ENCODE data around the gene GID4.

Gene GID4

GRCh38 chr17:18087610-18088491, 48.6 kb downstream of the GID4 start, which contains the start of gene DRG2:
DRG2 (plus strand) TSS chr17:18087948; CDS start chr17:18088024, 76 bp downstream.
- TF ChIP-seq CTCF (IDR thresholded peaks at IDR 0.05; ENCODE audit: low read depth, low read length, missing control alignments) = no peak
- in situ Hi-C loops (cut with HindIII; ENCODE audit: low sequenced_read_pairs) = no loop called here
- H3K4me3 ChIP-seq (ENCODE audit: low read depth, low read length) = peak within 1 kb of the TSS; percentile 98
- DNase-seq (ENCODE audit: low read depth) = peak; percentile 77

- TF ChIP-seq CTCF (IDR thresholded peaks at IDR 0.05; ENCODE audit: low read depth, low read length, missing control alignments) = no peak
- in situ Hi-C loops (cut with HindIII; ENCODE audit: low sequenced_read_pairs) = no loop called here
- H3K4me3 ChIP-seq (ENCODE audit: low read depth, low read length) = no peak overlapping the region
- DNase-seq (ENCODE audit: low read depth) = no peak
These were observed 50.4 kb downstream of the GID4 start for GRCh38 chr17:18089613-18090012.

GRCh38 chr17:18093616-18094408, 54.6 kb downstream of the GID4 start:
- TF ChIP-seq CTCF (IDR thresholded peaks at IDR 0.05; ENCODE audit: low read depth, low read length, missing control alignments) = peak; percentile 54
- in situ Hi-C loops (cut with HindIII; ENCODE audit: low sequenced_read_pairs) = no loop called here
- DNase-seq (ENCODE audit: low read depth) = peak; percentile 8
- H3K4me3 ChIP-seq (ENCODE audit: low read depth, low read length) = no peak overlapping the region

- no peak for TF ChIP-seq CTCF (IDR thresholded peaks at IDR 0.05; ENCODE audit: low read depth, low read length, missing control alignments)
- DNase-seq (ENCODE audit: low read depth) = no peak
- in situ Hi-C loops (cut with HindIII; ENCODE audit: low sequenced_read_pairs) = no loop called here
- no peak overlapping the region for H3K4me3 ChIP-seq (ENCODE audit: low read depth, low read length)
These were observed 55.2 kb downstream of the GID4 start for GRCh38 chr17:18094409-18094807.

- in situ Hi-C loops (cut with HindIII; ENCODE audit: low sequenced_read_pairs) = no loop called here
- no peak overlapping the region for H3K4me3 ChIP-seq (ENCODE audit: low read depth, low read length)
- DNase-seq (ENCODE audit: low read depth) = no peak
- no peak for TF ChIP-seq CTCF (IDR thresholded peaks at IDR 0.05; ENCODE audit: low read depth, low read length, missing control alignments)
These were observed 60.3 kb downstream of the GID4 start for GRCh38 chr17:18099516-18099915.

GRCh38 chr17:18100616-18101015, 61.4 kb downstream of the GID4 start:
- in situ Hi-C loops (cut with HindIII; ENCODE audit: low sequenced_read_pairs) = no loop called here
- no peak overlapping the region for H3K4me3 ChIP-seq (ENCODE audit: low read depth, low read length)
- no peak for TF ChIP-seq CTCF (IDR thresholded peaks at IDR 0.05; ENCODE audit: low read depth, low read length, missing control alignments)

More at GRCh38 chr17:18100616-18101015, 61.4 kb downstream of the GID4 start:
- no peak for DNase-seq (ENCODE audit: low read depth)
